ENCODE results near the gene BIN2.

Gene BIN2

DNA sequence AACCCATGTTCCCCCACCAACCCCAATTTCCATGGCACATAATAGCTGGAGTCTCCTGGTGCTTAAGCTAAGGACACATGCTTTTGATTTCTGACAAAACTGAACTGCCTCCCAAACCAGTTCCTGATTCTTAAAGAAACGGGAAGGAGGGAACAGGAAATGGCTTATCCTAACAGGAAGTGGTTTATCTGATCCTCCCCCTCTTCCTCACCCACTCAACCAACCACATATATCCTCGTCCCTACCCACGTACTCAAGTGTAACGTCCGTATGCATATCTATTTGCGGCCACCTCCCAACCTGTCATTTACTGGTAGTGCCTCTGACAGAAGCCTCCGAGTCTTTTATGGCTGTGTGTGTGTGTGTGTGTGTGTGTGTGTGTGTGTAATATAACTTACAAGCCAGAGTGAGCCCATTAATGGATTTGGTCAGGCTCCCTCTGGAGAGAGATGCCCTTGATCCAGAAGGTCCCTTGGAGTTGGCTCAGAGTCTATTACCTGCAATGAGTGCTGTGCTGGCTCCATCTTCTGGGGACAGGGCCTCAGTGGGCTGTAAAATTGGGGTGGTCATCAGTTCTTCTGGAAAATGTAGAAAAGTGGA is 77.6 kb downstream of the BIN2 start:
- Mint-ChIP-seq H3K4me1 (ENCODE audit: low read depth) (peaks cover 65% of the 10 kb centered on the region), H3K27ac (peak overlapping the region; percentile 78), H3K36me3 (ENCODE audit: low read depth) (peaks cover 52% of the 10 kb centered on the region), H3K9me3 (no peaks in the 10 kb centered on the region), H3K4me3 (peak overlapping the region; percentile 41), H3K27me3 (peaks cover 25% of the 10 kb centered on the region)
- intact Hi-C loops (cut with micrococcal nuclease), result loop anchor here (10.0 kb wide), 1 partner anchor 162 kb away; the partner anchor contains the start of gene CSRNP2

DNA sequence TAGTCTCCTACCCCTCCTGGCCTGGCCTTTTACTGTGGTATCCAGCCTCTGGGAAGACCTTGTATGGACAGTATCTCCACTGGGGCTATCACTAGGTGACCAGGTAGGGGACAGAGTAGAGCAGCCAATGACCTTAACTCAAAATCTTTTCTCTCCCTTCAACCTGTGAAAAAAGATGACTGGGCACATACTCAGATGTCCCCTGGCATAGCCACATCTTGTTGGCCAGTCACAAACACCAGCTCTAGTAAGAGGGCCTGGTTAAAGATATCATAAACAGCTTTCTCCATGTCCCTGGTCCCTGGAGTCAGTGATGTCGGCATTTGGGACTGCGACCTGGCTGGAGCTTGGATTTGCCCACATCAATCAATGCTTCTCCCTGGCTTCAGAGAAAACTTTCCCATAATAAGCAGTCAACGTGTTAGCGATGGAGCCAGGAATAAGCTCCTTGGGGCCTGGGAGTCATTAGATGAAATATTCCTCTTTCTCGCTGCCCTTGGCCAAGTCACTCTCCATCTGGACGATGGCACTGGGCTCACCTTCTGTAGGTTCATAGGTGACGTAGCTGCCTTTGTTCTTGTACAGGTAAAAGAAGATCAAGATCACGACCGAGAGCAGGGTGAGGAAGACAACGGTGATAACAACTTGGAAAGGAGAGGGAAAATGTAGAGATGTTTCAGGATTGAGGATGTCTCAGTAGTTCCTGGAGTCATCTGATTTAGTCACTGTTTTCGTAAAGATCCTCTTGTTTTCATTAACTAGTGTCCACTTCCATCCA is 78.3 kb downstream of the BIN2 start:
- Mint-ChIP-seq H3K27me3 (peaks cover 23% of the 10 kb centered on the region), H3K9me3 (no peaks in the 10 kb centered on the region), H3K4me1 (ENCODE audit: low read depth) (peaks cover 71% of the 10 kb centered on the region), H3K4me3 (peak overlapping the region; percentile 37), H3K36me3 (ENCODE audit: low read depth) (peaks cover 59% of the 10 kb centered on the region), H3K27ac (peak overlapping the region; percentile 78)
- intact Hi-C loops (cut with micrococcal nuclease), result loop anchor here (10.0 kb wide), 1 partner anchor 161 kb away; the partner anchor contains the start of gene CSRNP2

DNA sequence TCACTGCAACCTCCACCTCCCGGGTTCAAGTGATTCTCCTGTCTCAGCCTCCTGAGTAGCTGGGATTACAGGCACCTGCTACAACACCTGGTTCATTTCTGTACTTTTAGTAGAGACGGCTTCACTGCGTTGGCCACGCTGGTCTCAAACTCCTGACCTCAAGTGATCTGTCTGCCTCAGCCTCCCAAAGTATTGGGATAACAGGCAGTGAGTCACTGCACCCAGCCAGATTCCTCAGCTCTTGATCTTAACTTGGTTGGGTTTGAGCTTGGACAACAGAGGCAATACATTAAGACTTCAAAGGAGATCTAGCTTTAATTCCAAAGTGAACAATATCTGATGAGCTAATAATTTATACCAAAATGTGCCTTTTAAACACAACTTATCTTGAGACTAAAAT is 79.7 kb downstream of the BIN2 start:
- H3K4me3 Mint-ChIP-seq, result no peak overlapping the region
- intact Hi-C loops (cut with micrococcal nuclease), result loop anchor here (10.0 kb wide), 1 partner anchor 159 kb away; the partner anchor contains the start of gene CSRNP2
- H3K36me3 Mint-ChIP-seq (ENCODE audit: low read depth), result peaks cover 73% of the 10 kb centered on the region
- H3K4me1 Mint-ChIP-seq (ENCODE audit: low read depth), result peaks cover 82% of the 10 kb centered on the region
- peaks cover 17% of the 10 kb centered on the region for H3K27me3 Mint-ChIP-seq
- no peaks in the 10 kb centered on the region for H3K9me3 Mint-ChIP-seq
- no peak overlapping the region for H3K27ac Mint-ChIP-seq

DNA sequence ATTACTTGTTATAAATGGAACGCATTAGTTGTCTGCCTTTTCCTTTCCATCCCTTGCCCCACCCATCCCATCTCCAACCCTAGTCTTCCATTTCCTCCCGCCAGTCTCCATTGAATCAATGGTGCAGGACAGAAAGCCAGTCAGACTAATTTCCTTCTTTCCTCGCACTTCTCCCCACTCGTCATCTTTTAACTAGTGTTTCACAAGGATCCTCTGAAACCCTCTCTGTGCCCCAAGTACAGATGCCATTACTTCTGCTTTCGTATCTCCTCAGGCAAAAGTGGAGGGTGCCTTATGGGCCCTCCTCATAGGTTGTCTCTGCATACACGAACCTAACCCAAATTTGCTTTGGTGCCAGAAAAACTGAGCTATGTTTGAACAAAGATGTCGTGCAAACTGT is 81.1 kb downstream of the BIN2 start:
- Mint-ChIP-seq H3K4me1 (ENCODE audit: low read depth) (peaks cover 81% of the 10 kb centered on the region), H3K36me3 (ENCODE audit: low read depth) (peaks cover 78% of the 10 kb centered on the region)

DNA sequence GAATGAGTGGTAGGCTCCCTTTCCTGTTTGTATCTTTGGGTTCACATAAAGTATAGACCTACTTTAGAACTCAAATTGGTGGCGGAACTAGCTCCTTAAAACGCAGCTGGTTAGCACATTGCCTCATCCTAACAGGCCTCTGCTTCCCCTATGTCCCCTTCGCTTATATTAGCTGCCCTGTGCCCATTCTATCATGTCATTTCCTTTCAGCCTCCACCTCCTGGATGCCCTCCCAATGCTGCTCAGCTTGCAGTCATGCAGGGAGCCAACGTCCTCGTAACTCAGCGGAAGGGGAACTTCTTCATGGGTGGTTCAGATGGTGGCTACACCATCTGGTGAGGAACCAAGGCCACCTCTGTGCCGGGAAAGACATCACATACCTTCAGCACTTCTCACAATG is 81.9 kb downstream of the BIN2 start:
- intact Hi-C loops (cut with micrococcal nuclease), result loop anchor here (10.0 kb wide), 1 partner anchor 157 kb away; the partner anchor contains the start of gene CSRNP2
- peak overlapping the region; percentile 85 for H3K27ac Mint-ChIP-seq
- H3K4me1 Mint-ChIP-seq (ENCODE audit: low read depth), result peaks cover 76% of the 10 kb centered on the region
- H3K27me3 Mint-ChIP-seq, result no peaks in the 10 kb centered on the region
- H3K4me3 Mint-ChIP-seq, result peak overlapping the region; percentile 34
- peaks cover 78% of the 10 kb centered on the region for H3K36me3 Mint-ChIP-seq (ENCODE audit: low read depth)
- no peaks in the 10 kb centered on the region for H3K9me3 Mint-ChIP-seq

More for the DNA sequence above, 81.1 kb downstream of the BIN2 start:
- peak overlapping the region; percentile 85 for H3K27ac Mint-ChIP-seq
- intact Hi-C loops (cut with micrococcal nuclease), result loop anchor here (10.0 kb wide), 1 partner anchor 158 kb away; the partner anchor contains the start of gene CSRNP2
- H3K9me3 Mint-ChIP-seq, result no peaks in the 10 kb centered on the region
- H3K4me3 Mint-ChIP-seq, result peak overlapping the region; percentile 42
- peaks cover 7% of the 10 kb centered on the region for H3K27me3 Mint-ChIP-seq

DNA sequence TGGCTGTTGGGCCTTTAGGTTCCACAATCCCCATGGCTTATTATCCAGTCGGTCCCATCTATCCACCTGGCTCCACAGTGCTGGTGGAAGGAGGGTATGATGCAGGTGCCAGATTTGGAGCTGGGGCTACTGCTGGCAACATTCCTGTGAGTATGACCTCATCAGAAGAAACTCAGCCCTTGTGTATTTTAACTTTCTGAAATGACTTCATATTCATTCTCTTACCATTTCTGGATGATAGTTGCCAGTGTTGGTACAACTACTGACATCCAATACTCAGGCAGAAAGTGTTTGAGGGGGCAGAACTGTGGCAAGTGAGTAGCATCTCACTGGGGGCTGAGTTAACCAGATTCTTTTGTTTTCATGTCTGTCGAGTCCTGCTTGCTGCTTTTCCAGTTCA is 83.0 kb downstream of the BIN2 start:
- intact Hi-C loops (cut with micrococcal nuclease), result loop anchor here (10.0 kb wide), 1 partner anchor 156 kb away; the partner anchor contains the start of gene CSRNP2
- no peak overlapping the region for H3K4me3 Mint-ChIP-seq
- peaks cover 64% of the 10 kb centered on the region for H3K4me1 Mint-ChIP-seq (ENCODE audit: low read depth)
- H3K9me3 Mint-ChIP-seq, result no peaks in the 10 kb centered on the region
- no peak overlapping the region for H3K27ac Mint-ChIP-seq
- peaks cover 78% of the 10 kb centered on the region for H3K36me3 Mint-ChIP-seq (ENCODE audit: low read depth)
- H3K27me3 Mint-ChIP-seq, result no peaks in the 10 kb centered on the region

DNA sequence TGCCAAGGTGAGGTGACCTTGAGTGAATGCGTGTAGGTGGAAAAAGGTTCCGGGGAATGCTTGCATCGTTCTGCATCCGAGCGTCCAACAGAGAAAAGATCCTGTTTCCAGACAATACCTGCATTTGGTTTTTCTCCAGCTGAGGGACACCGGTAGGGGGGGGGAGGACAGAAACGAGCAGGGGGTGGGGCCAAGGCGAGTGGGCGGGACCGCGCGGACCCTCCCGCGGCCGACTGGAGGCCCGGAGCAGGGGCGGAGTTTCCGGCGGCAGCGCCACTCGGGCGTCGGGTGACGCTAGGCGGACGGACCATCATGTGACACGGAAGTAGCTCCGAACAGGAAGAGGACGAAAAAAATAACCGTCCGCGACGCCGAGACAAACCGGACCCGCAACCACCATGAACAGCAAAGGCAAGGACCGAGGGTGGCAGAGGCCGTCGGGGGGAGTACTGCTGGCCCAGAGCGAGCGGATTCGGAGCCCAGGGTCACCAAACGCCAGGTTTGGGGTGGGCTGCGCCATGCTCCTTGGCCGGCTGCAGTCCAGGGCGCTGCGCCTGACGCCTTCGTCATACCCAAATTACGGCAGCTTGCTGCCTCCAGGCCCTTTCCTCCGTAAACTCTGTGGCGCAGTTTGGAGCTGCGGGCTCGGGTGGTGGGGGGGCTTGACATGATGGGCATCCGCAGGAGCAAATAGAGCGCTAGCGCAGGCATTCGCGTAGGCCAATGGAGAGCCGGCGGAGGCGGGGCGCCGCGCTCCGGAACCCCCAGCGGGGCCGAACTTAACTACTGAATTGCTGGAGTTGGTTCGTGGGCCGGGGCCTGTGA is 85.3 kb downstream of the BIN2 start, which contains the start of gene DAZAP2:
DAZAP2 (plus strand) TSS at position 317 of the 825 bp plus-strand sequence; CDS start at position 399, 82 bp downstream.
- no peaks in the 10 kb centered on the region for H3K9me3 Mint-ChIP-seq
- intact Hi-C loops (cut with micrococcal nuclease), result loop anchor here (1.0 kb wide), 1 partner anchor 65 kb away; the partner anchor contains the start of gene TFCP2
- peaks cover 2% of the 10 kb centered on the region for H3K27me3 Mint-ChIP-seq
- H3K36me3 Mint-ChIP-seq (ENCODE audit: low read depth), result peaks cover 56% of the 10 kb centered on the region
- H3K4me1 Mint-ChIP-seq (ENCODE audit: low read depth), result peaks cover 45% of the 10 kb centered on the region
- H3K27ac Mint-ChIP-seq, result peak within 1 kb of the TSS; percentile 99
- peak within 1 kb of the TSS; percentile 85 for H3K4me3 Mint-ChIP-seq

DNA sequence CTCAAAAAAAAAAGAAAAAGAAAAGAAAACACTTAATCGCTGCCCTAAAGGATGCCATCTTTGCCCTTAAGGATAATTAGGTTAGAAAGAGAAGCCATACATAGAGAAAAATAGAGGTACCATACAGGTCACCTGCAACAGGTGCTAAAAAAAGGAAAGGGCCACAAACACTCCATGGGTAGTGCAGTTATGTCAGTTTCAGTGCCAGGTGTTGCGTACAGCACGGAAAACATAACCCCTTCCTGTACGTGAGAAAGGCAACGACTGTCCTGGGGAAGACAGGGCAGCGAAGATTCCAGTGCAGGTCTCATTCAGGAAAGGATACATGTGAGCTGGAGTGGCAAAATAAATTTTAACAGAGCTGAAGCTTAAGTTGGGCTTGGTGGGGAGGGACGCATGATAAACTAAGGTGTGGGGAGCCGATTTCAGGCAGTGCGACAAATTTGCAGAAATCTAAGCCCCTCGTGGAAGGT is 85.9 kb downstream of the BIN2 start:
- Mint-ChIP-seq H3K27ac (peak overlapping the region; percentile 99), H3K27me3 (peaks cover 2% of the 10 kb centered on the region), H3K9me3 (no peaks in the 10 kb centered on the region), H3K4me3 (peak overlapping the region; percentile 85), H3K4me1 (ENCODE audit: low read depth) (peaks cover 43% of the 10 kb centered on the region), H3K36me3 (ENCODE audit: low read depth) (peaks cover 50% of the 10 kb centered on the region)
- intact Hi-C loops (cut with micrococcal nuclease), result no loop called here

DNA sequence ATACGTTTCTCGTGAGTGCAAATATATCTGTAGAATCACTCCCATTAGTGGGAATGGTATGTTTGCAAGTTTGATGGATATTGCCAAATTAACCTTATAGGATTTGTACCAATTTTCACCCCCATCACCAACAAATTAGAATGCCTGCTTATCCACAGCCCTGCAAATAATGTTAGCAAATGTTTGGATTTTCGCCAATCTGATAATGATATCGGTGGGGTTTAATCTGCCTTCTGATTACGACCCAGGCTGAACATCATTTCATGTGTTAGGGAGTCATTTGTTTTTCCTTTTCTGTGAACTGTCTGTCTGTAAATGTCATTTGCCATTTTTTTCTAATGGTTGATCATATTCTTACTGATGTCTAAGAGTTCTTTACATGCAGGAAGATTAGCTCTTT is 89.4 kb downstream of the BIN2 start:
- intact Hi-C loops (cut with micrococcal nuclease), result no loop called here
- Mint-ChIP-seq H3K4me1 (ENCODE audit: low read depth) (peaks cover 9% of the 10 kb centered on the region), H3K27me3 (peaks cover 2% of the 10 kb centered on the region), H3K9me3 (no peaks in the 10 kb centered on the region), H3K4me3 (no peak overlapping the region), H3K27ac (no peak overlapping the region), H3K36me3 (ENCODE audit: low read depth) (peaks cover 14% of the 10 kb centered on the region)

DNA sequence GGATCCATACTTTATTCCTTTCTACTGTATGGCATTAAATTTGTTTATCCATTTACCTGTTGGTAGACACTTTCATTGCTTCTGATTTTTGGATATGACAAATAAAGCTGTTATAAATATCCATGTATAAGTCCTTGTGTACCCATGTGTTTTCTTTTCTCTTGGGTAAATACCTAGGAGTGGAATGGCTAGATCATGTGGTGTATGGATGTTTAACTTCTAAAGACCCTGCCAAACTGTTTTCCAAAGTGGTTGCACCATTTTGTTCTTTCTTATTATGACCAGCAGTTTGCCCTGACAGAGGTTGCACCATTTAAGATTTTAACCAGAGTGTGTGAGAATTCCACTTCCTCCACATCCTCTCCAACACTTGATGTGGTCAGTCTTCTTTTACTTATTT is 91.3 kb downstream of the BIN2 start:
- no peak overlapping the region for H3K4me3 Mint-ChIP-seq
- intact Hi-C loops (cut with micrococcal nuclease), result no loop called here
- no peaks in the 10 kb centered on the region for H3K36me3 Mint-ChIP-seq (ENCODE audit: low read depth)
- H3K4me1 Mint-ChIP-seq (ENCODE audit: low read depth), result peaks cover under 1% of the 10 kb centered on the region
- peaks cover 2% of the 10 kb centered on the region for H3K27me3 Mint-ChIP-seq
- H3K9me3 Mint-ChIP-seq, result no peaks in the 10 kb centered on the region
- no peak overlapping the region for H3K27ac Mint-ChIP-seq

Data from dendritic cell treated with granulocyte-macrophage colony-stimulating factor and Interleukin-4, amounts not matched to agents 40 ng/mL and 50 ng/mL, for 4 days (primary cell).